Measurements from ENCODE around the gene FOXO6.

The FOXO6 gene

DNA sequence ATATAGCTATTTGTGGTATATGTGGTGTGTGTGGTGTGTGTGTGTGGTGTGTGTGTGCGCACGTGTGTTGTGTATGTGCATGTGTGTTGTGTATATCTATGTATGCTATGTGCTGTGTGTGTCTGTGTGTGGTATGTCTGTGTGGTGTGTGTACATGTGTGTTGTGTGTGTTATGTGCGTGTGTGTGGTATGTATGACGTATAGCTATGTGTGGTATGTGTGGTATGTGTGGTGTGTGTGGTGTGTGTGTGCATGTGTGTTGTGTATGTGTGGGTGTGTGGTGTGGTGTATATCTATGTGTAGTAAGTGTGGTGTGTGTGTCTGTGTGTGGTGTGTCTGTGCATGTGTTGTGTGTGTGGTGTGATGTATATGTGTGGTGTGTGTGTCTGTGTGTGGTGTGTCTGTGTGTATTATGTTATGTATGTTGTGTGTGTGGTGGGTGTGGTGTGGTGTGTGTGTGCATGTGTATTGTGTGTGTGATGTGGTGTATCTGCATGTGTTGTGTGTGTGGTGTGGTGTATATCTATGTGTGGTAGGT, 63.4 kb downstream of the FOXO6 start:
- no peak for DNase-seq (ENCODE audit: low read depth in 2 of 2)

DNA sequence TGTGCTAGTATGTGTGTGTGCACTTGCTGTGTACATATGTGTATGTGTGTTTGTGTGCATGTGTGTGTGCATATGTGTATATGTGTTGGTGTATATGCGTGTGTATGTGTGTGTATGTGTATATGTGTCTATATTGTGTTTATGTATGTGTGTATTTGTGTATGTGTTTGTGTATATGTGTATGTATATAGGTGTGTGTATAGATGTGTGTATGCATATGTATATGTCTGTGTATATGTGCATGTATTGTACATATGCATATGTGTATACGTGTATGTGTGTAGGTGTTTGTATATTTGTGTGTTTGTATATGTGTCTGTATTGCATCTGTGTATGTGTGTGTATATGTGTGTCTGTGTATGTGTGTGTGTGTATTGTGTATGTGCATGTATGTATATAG, 64.1 kb downstream of the FOXO6 start:
- DNase-seq (ENCODE audit: low read depth in 2 of 2), result no peak

GRCh38 chr1:41426201-41426890, 65.1 kb downstream of the FOXO6 start:
- no peak for DNase-seq (ENCODE audit: low read depth in 2 of 2)

GRCh38 chr1:41427122-41427913, 66.1 kb downstream of the FOXO6 start:
- DNase-seq (ENCODE audit: low read depth in 2 of 2), result no peak

- no peak for DNase-seq (ENCODE audit: low read depth in 2 of 2)
Measured at GRCh38 chr1:41427916-41428737, 66.9 kb downstream of the FOXO6 start.

DNA sequence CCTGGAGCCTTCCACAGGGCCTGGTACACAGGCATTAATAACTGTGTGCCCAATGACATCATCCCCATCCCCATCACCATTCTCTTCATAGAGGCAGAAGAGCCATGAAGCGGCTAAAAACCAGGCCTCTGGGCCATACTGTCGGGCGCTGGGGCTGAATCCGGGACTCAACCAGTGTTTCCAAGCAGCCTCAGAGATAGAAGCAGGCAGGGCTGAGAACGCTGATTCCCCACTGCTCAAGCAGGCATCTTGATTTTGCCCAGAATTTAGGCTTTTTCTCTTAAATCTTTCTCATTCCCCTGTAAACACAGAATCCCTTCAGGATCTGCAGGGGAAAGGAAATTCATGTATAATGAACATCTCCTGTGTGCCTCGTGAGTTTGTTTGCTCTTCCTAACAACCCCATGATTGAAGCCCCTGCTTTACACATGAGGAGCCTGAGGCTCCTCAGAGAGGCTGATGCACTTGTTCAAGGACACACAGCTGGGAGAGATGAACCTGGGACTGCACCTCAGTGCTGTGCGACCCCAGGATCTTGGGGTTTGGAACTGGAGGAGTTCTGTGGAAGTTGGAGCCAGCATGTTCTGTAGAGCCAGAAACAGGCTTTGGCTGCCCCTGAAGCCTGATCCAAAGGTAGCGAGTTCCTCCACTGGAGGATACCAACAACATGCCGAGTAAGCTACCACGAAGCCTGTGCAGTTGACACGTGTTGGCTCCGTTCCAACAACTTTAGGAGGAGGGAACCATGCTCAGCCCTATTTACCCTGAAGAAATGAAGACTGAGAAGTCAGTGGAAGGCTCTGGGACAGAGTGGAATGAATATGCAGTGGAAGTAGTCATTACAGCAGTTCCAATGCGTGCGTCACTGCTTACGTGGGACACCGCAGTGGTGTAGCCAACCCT, 67.8 kb downstream of the FOXO6 start:
- DNase-seq (ENCODE audit: low read depth in 2 of 2), result no peak

- no peak for DNase-seq (ENCODE audit: low read depth in 2 of 2)
Measured at GRCh38 chr1:41429641-41430035, 68.4 kb downstream of the FOXO6 start.

DNA sequence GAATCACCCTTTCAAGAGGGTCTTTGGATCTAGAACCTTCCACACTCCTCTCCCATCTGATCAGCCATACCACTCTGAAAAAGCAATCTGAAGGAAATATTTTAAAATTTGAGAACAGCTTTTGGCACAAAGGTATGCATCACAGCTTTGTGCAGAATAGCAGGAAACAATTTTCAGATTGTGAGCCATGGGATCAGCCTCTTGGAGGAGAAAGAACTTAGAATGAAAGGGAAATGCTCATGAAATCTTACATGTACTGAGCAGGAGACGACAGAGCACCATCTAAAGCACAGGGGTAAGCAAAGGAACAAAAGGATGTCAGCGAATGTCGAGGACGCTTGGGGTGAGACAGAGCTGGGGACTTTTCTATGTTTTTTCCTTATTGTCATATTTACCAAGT, 68.8 kb downstream of the FOXO6 start:
- DNase-seq (ENCODE audit: low read depth in 2 of 2), result no peak

- DNase-seq (ENCODE audit: low read depth in 2 of 2), result no peak
Measured at GRCh38 chr1:41430582-41430981, 69.3 kb downstream of the FOXO6 start.

DNA sequence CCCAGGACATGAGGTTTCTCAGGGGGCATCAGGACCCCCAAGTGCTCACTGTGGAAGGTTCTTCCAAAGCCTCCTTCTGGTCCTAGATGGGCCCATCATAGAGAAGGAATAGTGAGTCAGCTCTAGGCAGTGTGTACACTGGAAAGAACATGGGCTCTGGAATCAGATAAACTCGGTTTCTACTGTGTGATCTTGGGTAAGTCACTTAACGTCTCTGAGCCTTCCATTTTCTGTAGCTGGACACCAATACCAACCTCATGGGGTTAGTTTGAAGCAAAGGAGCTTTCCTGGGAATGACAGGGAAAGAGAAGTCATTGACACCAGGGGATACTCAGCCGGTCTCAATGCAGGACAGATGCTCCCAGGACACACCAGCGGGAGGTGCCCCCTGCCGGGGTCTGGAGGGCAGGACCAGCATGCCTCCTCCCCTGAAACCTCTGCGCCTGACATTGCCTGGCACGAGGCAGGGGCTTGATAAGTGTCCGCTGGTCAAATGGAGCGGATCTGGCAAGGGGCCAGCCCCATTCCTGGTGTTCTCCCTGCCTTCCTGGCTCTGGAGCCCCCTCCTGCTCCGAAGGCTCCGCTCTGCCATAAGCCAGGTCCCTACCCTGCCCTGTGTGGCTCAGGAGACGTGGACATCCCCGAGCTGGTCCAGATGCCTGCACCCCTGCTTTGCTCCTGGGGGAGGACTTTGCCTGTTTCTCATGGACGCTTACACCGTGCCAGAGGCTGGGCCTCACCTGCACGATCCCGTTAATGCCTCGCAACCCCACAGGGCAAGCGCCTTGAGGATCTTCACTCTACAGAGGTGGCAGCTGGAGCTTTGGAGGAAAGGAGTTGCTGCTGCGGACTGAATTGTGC, 70.5 kb downstream of the FOXO6 start:
- DNase-seq (ENCODE audit: low read depth in 2 of 2), result no peak

All from stimulated activated CD8-positive, alpha-beta memory T cell treated with anti-CD3 and anti-CD28 coated beads, Interleukin-2, amount 100 ng/mL, for 48 hours (primary cell).